ENCODE results near the gene ELL.
"Not testable (repeated sequence)": the region's sequence is repeated elsewhere in the genome, so short reads cannot be mapped to it uniquely, and the experiment has no call there.

Gene ELL

GRCh38 chr19:18412610-18413239, 109.1 kb downstream of the ELL start:
- Histone ChIP-seq H3K27me3 (ENCODE audit: low read length) (no peaks in the 10 kb centered on the region), H3K36me3 (ENCODE audit: low read length) (no peaks in the 10 kb centered on the region), H4K20me1 (ENCODE audit: low read depth, low read length) (no peaks in the 10 kb centered on the region), H3K27ac (ENCODE audit: low read depth, low read length) (no peak overlapping the region), H3F3A (ENCODE audit: insufficient read depth) (no peaks in the 10 kb centered on the region), H3K4me3 (ENCODE audit: insufficient read depth, low read length, poor library complexity, severe bottlenecking) (no peak overlapping the region), H3K9ac (ENCODE audit: low read length) (no peak overlapping the region), H3K9me3 (ENCODE audit: insufficient read depth, low read length) (no peaks in the 10 kb centered on the region), H3K79me2 (ENCODE audit: insufficient read depth, low read length) (no peaks in the 10 kb centered on the region), H3K4me2 (ENCODE audit: low read depth, low read length, poor library complexity, severe bottlenecking) (no peak overlapping the region), H3K9me2 (replicated peaks; ENCODE audit: insufficient read depth, low read length) (no peaks in the 10 kb centered on the region), H2AFZ (ENCODE audit: low read depth, low read length, severe bottlenecking) (no peak overlapping the region)
- TF ChIP-seq, protein P1, sequence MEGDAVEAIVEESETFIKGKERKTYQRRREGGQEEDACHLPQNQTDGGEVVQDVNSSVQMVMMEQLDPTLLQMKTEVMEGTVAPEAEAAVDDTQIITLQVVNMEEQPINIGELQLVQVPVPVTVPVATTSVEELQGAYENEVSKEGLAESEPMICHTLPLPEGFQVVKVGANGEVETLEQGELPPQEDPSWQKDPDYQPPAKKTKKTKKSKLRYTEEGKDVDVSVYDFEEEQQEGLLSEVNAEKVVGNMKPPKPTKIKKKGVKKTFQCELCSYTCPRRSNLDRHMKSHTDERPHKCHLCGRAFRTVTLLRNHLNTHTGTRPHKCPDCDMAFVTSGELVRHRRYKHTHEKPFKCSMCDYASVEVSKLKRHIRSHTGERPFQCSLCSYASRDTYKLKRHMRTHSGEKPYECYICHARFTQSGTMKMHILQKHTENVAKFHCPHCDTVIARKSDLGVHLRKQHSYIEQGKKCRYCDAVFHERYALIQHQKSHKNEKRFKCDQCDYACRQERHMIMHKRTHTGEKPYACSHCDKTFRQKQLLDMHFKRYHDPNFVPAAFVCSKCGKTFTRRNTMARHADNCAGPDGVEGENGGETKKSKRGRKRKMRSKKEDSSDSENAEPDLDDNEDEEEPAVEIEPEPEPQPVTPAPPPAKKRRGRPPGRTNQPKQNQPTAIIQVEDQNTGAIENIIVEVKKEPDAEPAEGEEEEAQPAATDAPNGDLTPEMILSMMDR (IDR thresholded peaks at IDR 0.05; ENCODE audit: insufficient read depth, low read length, poor library complexity, severe bottlenecking), result no peak
- no peak for TF ChIP-seq EZH2phosphoT487 (conservative IDR thresholded peaks at IDR 0.05; ENCODE audit: low read length)

DNA sequence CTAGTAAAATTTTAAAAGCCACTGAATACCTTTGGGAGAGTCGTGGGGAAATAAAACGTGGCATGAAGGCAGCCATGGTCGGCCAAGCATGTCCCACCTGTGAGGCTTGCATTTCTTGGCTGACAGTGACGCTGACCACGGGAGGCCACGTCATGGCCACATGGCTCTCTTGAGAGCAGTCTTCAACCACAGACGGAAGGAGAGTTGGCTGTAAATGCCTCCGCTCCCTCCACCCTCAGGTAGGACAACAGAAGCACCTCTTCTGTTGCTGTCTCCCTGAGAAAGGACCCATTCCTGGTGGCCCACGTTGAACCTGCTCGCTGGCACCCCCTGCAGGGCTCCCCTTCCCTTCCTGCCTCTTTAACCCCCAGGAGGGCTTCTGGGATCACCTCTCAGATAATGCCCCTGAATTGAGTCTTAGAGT, 113.8 kb downstream of the ELL start:
- Histone ChIP-seq H3K27me3 (ENCODE audit: low read length) (no peaks in the 10 kb centered on the region), H4K20me1 (ENCODE audit: low read depth, low read length) (no peaks in the 10 kb centered on the region), H3K36me3 (ENCODE audit: low read length) (no peaks in the 10 kb centered on the region), H3K4me2 (ENCODE audit: low read depth, low read length, poor library complexity, severe bottlenecking) (no peak overlapping the region), H3K79me2 (ENCODE audit: insufficient read depth, low read length) (no peaks in the 10 kb centered on the region), H3K9ac (ENCODE audit: low read length) (no peak overlapping the region), H3F3A (ENCODE audit: insufficient read depth) (no peaks in the 10 kb centered on the region), H3K9me3 (ENCODE audit: insufficient read depth, low read length) (no peaks in the 10 kb centered on the region), H3K9me2 (replicated peaks; ENCODE audit: insufficient read depth, low read length) (no peaks in the 10 kb centered on the region), H3K27ac (ENCODE audit: low read depth, low read length) (no peak overlapping the region; the same call in 1 of the 2 replicates), H3K4me3 (ENCODE audit: insufficient read depth, low read length, poor library complexity, severe bottlenecking) (no peak overlapping the region), H2AFZ (ENCODE audit: low read depth, low read length, severe bottlenecking) (no peak overlapping the region)
- no peak for TF ChIP-seq EZH2phosphoT487 (conservative IDR thresholded peaks at IDR 0.05; ENCODE audit: low read length)

DNA sequence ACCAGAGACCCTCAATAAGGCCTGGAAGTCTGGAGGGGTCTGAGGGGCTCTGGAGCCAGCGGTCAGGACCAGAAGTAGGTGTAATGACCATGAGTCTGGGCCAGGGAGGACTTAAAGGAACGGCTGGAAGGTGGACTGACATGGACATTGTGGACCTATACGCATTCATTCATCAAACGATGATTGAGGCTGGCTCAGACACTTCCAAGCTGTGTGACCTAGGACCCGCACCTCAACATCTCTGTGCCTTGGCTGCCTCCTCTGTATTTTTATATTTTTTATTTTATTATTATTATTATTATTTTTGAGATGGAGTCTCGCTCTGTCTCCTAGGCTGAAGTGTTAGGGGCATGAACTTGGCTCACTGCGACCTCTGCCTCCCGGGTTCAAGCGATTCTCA, 115.1 kb downstream of the ELL start:
- no peaks in the 10 kb centered on the region for H3K79me2 ChIP-seq (ENCODE audit: insufficient read depth, low read length)
- H3K27ac ChIP-seq (ENCODE audit: low read depth, low read length), result no peak overlapping the region
- H3K9ac ChIP-seq (ENCODE audit: low read length), result no peak overlapping the region
- no peak overlapping the region for H3K4me2 ChIP-seq (ENCODE audit: low read depth, low read length, poor library complexity, severe bottlenecking)
- no peaks in the 10 kb centered on the region for H3K36me3 ChIP-seq (ENCODE audit: low read length)
- no peaks in the 10 kb centered on the region for H3K9me2 ChIP-seq (replicated peaks; ENCODE audit: insufficient read depth, low read length)
- TF ChIP-seq, protein P1 (IDR thresholded peaks at IDR 0.05; ENCODE audit: insufficient read depth, low read length, poor library complexity, severe bottlenecking), result no peak
- TF ChIP-seq EZH2phosphoT487 (conservative IDR thresholded peaks at IDR 0.05; ENCODE audit: low read length), result no peak
- H3F3A ChIP-seq (ENCODE audit: insufficient read depth), result peaks cover 8% of the 10 kb centered on the region
- H4K20me1 ChIP-seq (ENCODE audit: low read depth, low read length), result no peaks in the 10 kb centered on the region
- no peaks in the 10 kb centered on the region for H3K9me3 ChIP-seq (ENCODE audit: insufficient read depth, low read length)
- H3K4me3 ChIP-seq (ENCODE audit: insufficient read depth, low read length, poor library complexity, severe bottlenecking), result no peak overlapping the region
- no peak overlapping the region for H2AFZ ChIP-seq (ENCODE audit: low read depth, low read length, severe bottlenecking)
- no peaks in the 10 kb centered on the region for H3K27me3 ChIP-seq (ENCODE audit: low read length)

DNA sequence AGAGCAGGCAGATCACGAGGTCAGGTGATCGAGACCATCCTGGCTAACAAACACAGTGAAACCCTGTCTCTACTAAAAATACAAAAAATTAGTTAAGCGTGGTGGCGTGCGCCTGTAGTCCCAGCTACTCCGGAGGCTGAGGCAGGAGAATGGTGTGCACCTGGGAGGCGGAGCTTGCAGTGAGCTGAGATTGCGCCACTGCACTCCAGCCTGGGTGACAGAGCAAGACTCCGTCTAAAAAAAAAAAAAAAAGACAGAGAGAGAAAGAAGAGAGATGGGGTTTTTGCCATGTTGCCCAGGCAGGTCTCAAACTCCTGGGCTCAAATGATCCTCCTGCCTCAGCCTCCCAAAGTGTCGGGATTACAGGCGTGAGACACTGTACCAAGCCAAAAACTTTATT, 116.1 kb downstream of the ELL start:
- not testable (repeated sequence) for H4K20me1 ChIP-seq (ENCODE audit: low read depth, low read length); H3K4me2 ChIP-seq (ENCODE audit: low read depth, low read length, poor library complexity, severe bottlenecking); H3K9me2 ChIP-seq (replicated peaks; ENCODE audit: insufficient read depth, low read length); H3K27ac ChIP-seq (ENCODE audit: low read depth, low read length); H3K9me3 ChIP-seq (ENCODE audit: insufficient read depth, low read length); H3K4me3 ChIP-seq (ENCODE audit: insufficient read depth, low read length, poor library complexity, severe bottlenecking); H3K9ac ChIP-seq (ENCODE audit: low read length); H3K79me2 ChIP-seq (ENCODE audit: insufficient read depth, low read length); H3K27me3 ChIP-seq (ENCODE audit: low read length); H3F3A ChIP-seq (ENCODE audit: insufficient read depth); H3K36me3 ChIP-seq (ENCODE audit: low read length); H2AFZ ChIP-seq (ENCODE audit: low read depth, low read length, severe bottlenecking)

GRCh38 chr19:18402455-18403248, 119.2 kb downstream of the ELL start:
- not testable (repeated sequence) for H2AFZ ChIP-seq (ENCODE audit: low read depth, low read length, severe bottlenecking); H3K9ac ChIP-seq (ENCODE audit: low read length); H3K9me2 ChIP-seq (replicated peaks; ENCODE audit: insufficient read depth, low read length); H3K27ac ChIP-seq (ENCODE audit: low read depth, low read length); H3K36me3 ChIP-seq (ENCODE audit: low read length); H3K79me2 ChIP-seq (ENCODE audit: insufficient read depth, low read length); H3F3A ChIP-seq (ENCODE audit: insufficient read depth); H3K4me3 ChIP-seq (ENCODE audit: insufficient read depth, low read length, poor library complexity, severe bottlenecking); H3K27me3 ChIP-seq (ENCODE audit: low read length); H3K9me3 ChIP-seq (ENCODE audit: insufficient read depth, low read length); H4K20me1 ChIP-seq (ENCODE audit: low read depth, low read length); H3K4me2 ChIP-seq (ENCODE audit: low read depth, low read length, poor library complexity, severe bottlenecking)
